Pons (tissue), 1 donor: Measurements from ENCODE around the gene NTN4.
"Not testable (repeated sequence)": the region's sequence is repeated elsewhere in the genome, so short reads cannot be mapped to it uniquely, and the experiment has no call there.

ENCODE experiments used
- DNase-seq: peaks from one replicate; pipeline ENCODE4 v3.0.0-alpha.2; 2016; ENCODE audit warnings: low spot score

The NTN4 gene

GRCh38 chr12:95790033-95790916, at the start of gene NTN4:
TSS of gene NTN4 (minus strand) at chr12:95790764. CDS start at chr12:95790309, 455 bp downstream.
- no peak for DNase-seq

GRCh38 chr12:95838125-95838524, 47.6 kb upstream of the NTN4 start:
- DNase-seq = no peak

- DNase-seq = no peak
Observed at GRCh38 chr12:95837240-95838038, 46.9 kb upstream of the NTN4 start.

- DNase-seq = no peak
Observed at GRCh38 chr12:95836630-95837239, 46.2 kb upstream of the NTN4 start.

- no peak for DNase-seq
Observed at GRCh38 chr12:95836185-95836609, 45.6 kb upstream of the NTN4 start.

GRCh38 chr12:95834572-95834971, 44.0 kb upstream of the NTN4 start:
- DNase-seq = no peak

GRCh38 chr12:95830335-95831089, 39.9 kb upstream of the NTN4 start:
- no peak for DNase-seq

- no peak for DNase-seq
Observed at GRCh38 chr12:95829395-95829794, 38.8 kb upstream of the NTN4 start.

- peak; percentile 47 for DNase-seq
Observed at GRCh38 chr12:95820096-95820703, 29.6 kb upstream of the NTN4 start.

- peak; percentile 46 for DNase-seq
Observed at GRCh38 chr12:95815632-95816212, 25.2 kb upstream of the NTN4 start.

GRCh38 chr12:95812155-95812554, 21.6 kb upstream of the NTN4 start:
- not testable (repeated sequence) for DNase-seq

GRCh38 chr12:95810411-95810810, 19.8 kb upstream of the NTN4 start:
- DNase-seq = no peak

- DNase-seq = no peak
Observed at GRCh38 chr12:95809000-95809680, 18.6 kb upstream of the NTN4 start.

GRCh38 chr12:95808146-95808545, 17.6 kb upstream of the NTN4 start:
- no peak for DNase-seq

- DNase-seq = no peak
Observed at GRCh38 chr12:95805864-95806671, 15.5 kb upstream of the NTN4 start.

GRCh38 chr12:95804291-95804690, 13.7 kb upstream of the NTN4 start:
- DNase-seq = no peak

GRCh38 chr12:95803817-95804216, 13.3 kb upstream of the NTN4 start:
- DNase-seq = no peak

GRCh38 chr12:95802482-95803270, 12.1 kb upstream of the NTN4 start:
- DNase-seq = no peak

GRCh38 chr12:95796982-95797289, 6.4 kb upstream of the NTN4 start:
- DNase-seq = no peak
